NCI-H187 (cell line): ENCODE measurements around the gene MFSD12.
"Not testable (repeated sequence)": the region's sequence is repeated elsewhere in the genome, so short reads cannot be mapped to it uniquely, and the experiment has no call there.

Experiments used
- DNase-seq, 2 experiments: peaks; one replicate each; lab custom pipeline; 2025; lab: John Stamatoyannopoulos, UW

The MFSD12 gene

DNA sequence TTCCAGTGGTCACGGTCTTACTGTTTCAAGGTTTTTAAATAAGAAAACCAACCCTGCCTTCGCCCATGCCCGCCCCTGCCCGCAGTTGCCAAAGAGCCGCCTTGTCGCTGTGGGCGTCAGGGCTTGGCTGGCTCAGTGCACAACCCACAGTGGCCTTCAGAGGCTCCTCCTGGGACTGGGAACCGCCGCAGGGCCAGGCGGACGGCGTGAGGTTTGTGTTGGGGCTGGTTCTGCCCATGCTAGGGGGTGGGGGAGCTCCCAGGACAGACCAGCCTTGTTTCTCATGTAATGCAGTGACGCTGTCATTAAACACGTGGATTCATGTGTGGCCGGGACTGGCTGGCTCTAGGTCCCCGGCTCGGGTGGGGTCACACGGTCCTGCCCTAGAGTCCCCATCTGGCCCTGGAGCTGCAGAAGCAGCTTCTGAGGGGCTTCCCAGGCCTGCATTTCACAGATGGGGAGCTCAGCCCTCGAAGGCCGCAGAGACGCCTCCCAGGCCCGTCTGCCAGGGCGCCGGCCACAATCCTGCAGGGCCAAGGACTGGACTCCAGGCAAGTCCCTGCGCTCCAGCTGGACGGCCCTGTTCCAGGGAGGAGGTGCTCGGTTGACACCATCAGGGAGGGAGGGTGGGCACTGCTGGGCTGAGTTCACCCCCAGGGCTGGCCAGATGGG, 20.8 kb downstream of the MFSD12 start:
- DNase-seq: no peak

DNA sequence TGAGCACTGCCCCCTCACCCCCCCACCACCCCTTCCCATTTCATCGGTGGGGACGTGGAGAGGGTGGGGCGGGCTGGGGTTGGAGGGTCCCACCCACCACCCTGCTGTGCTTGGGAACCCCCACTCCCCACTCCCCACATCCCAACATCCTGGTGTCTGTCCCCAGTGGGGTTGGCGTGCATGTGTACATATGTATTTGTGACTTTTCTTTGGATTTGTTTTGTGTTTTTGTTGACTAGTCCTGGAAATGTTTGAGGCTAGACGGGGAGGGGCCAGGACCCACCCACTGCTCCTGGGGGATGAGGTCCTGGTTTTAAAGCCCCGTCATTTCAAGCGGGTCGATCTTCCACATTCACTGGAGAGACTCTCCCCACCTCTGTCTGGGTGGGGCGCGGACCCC, 21.4 kb downstream of the MFSD12 start:
- no peak for DNase-seq

DNA sequence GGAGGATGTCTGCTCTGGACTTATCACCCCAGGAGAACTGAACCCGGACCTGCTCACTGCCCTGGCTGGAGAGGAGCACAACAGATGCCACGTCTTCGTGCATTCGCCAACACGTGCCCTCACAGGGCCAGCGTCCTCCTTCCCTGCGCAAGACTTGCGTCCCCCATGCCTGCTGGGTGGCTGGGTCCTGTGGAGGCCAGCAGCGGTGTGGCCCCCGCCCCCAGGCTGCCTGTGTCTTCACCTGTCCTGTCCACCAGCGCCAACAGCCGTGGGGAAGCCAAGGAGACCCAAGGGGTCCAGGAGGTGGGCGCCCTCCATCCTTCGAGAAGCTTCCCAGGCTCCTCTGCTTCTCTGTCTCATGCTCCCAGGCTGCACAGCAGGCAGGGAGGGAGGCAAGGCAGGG, 21.8 kb downstream of the MFSD12 start:
- DNase-seq: no peak

DNA sequence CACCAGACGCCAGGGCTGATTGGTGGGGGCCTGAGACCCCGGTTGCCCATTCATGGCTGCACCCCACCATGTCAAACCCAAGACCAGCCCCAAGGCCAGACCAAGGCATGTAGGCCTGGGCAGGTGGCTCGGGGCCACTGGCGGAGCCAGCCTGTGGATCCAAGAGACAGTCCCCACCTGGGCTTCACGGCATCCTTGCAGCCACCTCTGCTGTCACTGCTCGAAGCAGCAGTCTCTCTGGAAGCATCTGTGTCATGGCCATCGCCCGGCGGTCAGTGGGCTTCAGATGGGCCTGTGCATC, 22.2 kb downstream of the MFSD12 start:
- DNase-seq: no peak

DNA sequence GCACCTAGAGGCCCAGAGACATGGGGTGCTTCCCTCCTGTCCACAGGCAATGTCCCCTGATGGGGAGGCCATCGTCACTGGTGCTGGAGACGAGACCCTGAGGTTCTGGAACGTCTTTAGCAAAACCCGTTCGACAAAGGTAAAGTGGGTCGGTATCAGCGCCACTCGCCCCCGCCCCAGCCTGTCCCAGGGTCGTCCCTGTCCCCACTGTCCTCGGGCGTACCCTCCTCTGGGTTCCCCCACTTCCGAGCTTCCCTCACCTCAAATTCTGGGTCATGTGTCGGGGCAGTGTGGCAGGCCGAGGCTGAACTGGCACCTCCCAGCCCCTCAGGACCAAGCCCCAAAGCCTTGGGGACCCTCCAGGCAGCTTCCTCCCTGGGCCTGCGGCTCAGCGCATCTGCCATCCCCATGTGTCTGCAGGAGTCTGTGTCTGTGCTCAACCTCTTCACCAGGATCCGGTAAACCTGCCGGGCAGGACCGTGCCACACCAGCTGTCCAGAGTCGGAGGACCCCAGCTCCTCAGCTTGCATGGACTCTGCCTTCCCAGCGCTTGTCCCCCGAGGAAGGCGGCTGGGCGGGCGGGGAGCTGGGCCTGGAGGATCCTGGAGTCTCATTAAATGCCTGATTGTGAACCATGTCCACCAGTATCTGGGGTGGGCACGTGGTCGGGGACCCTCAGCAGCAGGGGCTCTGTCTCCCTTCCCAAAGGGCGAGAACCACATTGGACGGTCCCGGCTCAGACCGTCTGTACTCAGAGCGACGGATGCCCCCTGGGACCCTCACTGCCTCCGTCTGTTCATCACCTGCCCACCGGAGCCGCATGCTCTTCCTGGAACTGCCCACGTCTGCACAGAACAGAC, 22.8 kb downstream of the MFSD12 start:
- DNase-seq: no peak

DNA sequence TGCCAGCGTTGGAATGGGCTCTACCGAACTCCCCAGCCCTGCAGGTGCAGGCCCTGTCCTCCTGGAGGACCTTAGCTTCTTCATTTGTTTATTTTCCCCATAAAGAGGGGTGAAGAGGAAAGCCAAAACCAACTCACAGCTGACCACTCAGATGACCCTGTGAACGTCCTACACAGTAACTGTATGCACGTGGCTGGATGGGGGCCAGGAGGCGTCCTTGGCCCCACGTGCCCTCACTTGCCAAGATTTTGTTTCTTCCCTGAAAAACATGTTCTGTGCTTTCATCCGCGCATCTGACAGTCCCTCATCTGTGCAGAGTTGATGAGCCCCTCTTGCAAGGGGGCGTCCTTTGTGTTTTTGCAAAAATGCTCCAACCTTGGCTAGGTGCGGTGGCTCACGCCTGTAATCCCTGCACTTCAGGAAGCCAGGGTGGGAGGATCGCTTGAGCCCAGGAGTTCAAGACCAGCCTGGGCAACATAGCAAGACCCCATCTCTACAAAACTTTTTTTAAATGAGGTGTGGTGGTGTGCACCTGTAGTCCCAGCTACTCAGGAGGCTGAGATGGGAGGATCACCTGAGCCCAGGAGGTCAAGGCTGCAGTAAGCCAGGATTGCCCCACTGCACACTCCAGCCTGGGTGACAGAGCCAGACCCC, 23.7 kb downstream of the MFSD12 start:
- no peak for DNase-seq

DNA sequence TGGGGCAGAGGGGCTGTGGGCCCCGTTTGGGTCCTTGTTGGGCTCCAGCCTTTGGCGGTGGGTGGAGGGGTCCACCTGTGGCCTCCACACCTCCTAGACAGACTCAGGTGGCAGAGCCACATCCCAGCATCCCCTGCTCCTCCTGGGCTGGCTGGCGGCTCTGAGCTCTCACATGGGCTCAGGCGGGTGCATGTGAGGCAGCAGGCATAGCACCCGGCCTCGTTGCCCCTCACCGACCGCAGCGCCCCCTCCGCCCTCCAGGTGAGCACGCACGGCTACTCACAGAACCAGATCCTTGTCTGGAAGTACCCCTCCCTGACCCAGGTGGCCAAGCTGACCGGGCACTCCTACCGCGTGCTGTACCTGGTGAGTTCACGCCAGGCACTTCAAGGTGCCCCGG, 24.4 kb downstream of the MFSD12 start:
- no peak for DNase-seq

DNA sequence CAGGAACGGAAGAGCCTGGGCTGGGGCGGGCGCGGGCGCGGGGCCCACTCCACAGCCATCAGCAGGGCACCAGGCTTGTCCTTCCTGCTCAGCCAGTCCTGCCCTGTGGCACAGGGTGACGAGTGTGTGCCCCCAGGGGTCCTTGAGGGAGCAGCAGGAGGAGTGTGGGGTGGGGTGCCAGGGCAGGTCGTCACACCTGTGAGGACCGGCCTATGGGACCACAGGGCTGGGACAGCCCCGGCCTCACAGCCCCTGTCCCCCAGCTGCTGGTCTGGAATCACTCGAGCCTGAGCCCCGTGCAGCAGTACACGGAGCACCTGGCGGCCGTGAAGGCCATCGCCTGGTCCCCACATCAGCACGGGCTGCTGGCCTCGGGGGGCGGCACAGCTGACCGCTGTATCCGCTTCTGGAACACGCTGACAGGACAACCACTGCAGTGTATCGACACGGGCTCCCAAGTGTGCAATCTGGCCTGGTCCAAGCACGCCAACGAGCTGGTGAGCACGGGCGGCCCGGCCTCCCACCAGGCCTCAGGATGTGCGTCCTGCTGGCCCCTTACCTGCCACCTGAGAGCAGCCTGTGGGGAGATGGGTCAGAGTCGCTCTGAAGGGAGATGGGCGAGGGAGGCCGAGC, 25.1 kb downstream of the MFSD12 start:
- DNase-seq: no peak

DNA sequence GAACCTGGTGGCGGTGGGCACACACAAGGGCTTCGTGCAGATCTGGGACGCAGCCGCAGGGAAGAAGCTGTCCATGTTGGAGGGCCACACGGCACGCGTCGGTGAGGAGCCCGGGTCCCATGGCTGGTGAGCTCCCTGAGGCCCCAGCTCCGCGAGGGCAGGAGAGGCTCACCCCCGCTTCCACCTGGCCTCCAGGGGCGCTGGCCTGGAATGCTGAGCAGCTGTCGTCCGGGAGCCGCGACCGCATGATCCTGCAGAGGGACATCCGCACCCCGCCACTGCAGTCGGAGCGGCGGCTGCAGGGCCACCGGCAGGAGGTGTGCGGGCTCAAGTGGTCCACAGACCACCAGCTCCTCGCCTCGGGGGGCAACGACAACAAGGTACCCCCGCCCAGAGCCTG, 25.7 kb downstream of the MFSD12 start:
- no peak for DNase-seq

DNA sequence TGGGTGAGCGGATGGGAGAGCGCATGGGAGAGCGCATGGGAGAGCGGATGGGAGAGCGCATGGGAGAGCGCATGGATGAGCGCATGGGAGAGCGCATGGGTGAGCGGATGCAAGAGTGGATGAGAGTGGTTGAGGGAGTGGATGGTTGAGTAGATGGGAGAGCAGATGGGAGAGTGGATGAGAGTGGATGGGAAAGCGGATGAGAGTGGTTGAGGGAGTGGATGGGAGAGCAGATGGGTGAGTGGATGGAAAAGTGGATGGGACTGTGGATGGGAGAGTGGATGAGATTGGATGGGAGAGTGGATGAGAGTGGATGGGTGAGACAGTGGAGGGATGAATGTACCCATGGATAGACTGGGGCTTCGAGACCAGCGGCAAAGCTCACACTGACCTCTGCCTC, 27.0 kb downstream of the MFSD12 start:
- no peak for DNase-seq

DNA sequence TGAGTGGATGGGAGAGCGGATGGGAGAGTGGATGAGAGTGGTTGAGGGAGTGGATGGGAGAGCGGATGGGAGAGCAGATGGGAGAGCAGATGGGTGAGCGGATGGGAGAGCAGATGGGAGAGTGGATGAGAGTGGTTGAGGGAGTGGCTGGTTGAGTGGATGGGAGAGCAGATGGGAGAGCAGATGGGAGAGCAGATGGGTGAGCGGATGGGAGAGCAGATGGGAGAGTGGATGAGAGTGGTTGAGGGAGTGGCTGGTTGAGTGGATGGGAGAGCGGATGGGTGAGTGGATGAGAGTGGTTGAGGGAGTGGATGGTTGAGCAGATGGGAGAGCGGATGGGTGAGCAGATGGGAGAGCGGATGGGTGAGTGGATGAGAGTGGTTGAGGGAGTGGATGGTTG, 28.1 kb downstream of the MFSD12 start:
- DNase-seq: not testable (repeated sequence)

DNA sequence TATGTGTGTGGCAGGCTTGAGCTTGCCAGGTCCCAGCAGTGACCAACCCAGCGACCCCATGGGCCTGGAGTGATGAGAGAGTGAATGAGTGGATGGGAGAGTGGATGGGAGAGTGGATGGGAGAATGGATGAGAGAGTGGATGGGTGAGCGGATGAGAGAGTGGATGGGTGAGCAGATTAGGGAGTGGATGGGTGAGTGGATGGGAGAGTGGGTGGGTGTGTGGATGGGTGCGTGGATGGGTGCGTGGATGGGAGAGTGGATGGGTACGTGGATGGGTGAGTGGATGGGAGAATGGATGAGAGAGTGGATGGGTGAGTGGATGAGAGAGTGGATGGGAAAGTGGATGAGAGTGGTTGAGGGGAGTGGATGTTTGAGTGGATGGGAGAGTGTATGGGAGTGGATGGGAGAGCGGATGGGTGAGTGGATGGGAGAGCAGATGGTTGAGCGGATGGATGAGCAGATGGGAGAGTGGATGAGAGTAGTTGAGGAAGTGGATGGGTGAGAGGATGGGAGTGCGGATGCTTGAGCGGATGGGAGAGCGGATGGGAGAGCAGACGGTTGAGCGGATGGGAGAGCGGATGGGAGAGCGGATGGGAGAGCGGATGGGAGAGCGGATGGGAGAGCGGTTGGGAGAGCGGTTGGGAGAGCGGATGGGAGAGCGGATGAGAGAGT, 28.7 kb downstream of the MFSD12 start:
- no peak for DNase-seq

DNA sequence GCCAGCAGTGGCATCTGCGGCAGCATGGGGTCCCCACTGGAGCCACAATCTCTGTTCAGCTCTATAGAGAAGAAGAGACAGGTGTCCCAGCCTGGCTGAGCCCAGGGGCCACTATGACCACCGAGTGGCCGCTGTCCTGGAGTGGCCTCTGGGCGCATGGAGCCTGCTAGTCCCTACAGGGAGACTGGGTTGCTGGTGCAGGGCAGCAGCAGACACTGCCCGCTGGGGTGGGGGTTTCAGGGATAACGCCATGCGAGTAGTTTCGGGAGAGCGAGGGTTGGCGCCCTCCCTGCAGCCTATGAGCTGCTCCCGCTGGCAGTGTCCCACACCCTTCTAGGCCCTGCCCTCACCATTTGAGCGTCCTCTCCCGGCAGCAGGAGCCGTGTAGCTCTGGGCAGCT, 29.3 kb downstream of the MFSD12 start:
- no peak for DNase-seq

DNA sequence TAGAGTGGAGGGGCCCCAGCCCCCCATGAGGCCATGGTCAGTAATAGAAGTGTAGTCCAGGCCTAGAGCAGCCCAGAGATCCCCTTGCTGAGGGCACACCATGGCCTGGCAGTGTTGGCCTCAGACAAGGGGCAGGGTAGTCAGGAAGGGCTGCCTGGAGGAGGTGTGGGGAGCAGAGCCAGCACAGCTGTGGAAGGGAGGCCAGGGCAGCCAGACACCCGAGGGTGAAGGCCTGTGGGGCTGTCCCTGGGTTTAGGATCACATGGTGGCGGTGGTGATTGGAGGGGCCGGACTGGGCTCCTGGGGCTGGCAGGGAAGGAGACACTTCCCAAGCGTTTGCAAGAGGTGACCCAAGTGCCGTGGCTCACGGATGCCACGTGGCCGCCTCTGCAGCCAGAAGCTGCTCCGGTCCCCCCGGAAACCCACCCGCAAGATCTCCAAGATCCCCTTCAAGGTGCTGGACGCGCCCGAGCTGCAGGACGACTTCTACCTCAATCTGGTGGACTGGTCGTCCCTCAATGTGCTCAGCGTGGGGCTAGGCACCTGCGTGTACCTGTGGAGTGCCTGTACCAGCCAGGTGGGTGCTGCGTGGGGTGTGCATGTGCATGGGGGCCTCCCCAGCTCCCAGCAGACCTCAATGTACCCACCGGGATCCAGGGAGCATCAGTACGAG, 30.0 kb downstream of the MFSD12 start:
- no peak for DNase-seq

DNA sequence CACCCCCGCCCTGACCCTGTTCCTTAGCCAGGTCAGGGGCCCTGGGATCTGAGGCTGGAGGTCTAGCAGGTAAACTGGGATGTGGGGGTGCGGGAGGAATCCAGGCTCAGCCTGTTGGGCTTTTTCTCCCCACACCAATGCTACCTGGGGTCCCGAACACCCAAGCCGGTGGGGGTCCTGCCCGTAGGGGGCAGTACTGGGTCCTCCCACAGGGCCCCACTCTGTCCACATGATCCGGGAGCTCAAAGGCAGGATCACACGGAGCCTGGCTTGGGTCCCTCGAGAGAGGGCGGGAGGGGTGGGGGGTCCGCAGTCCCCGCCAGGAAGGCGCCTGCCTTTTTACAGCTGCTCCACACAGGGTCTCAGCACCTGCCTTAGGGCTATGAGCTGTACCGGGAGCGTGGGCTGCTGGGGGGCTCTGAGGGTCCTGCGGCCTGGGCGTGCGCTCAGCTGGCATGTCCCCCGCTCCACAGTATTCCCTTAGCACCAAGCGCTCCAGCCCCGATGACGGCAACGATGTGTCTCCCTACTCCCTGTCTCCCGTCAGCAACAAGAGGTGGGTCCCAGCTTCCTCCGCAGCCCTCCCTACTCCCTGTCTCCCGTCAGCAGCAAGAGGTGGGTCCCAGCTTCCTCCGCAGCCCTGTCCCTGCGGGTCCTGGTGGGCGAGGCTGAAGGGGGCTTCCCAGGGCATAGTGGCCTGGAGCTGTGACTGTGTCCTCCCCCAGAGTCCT, 30.7 kb downstream of the MFSD12 start:
- DNase-seq: no peak

DNA sequence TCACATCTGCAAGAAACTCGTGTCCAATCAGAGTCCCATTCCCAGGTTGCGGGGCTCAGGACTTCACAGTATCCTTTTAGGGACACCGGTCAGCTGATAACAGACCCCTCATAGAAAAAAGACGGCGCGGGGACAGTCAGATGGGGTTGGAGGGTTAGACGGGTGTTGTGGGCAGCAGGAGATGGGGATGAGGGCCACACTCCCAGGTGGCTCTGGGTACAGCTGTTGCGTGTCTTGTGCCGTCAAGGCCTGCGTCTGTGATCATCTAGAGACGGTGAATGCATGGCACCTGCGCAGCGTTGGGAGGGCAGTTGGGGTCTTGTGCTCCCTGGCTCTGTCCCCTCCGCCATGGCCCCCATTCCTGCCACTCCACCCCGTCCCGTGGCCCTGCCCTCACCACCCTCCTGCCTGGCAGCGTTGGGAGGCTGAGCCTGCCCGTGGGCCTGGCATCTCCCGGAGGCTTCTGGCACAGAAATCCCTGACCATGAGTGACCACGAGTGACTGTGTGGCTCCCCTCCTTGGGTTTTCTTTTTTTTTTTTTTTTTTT, 32.4 kb downstream of the MFSD12 start:
- DNase-seq: no peak

DNA sequence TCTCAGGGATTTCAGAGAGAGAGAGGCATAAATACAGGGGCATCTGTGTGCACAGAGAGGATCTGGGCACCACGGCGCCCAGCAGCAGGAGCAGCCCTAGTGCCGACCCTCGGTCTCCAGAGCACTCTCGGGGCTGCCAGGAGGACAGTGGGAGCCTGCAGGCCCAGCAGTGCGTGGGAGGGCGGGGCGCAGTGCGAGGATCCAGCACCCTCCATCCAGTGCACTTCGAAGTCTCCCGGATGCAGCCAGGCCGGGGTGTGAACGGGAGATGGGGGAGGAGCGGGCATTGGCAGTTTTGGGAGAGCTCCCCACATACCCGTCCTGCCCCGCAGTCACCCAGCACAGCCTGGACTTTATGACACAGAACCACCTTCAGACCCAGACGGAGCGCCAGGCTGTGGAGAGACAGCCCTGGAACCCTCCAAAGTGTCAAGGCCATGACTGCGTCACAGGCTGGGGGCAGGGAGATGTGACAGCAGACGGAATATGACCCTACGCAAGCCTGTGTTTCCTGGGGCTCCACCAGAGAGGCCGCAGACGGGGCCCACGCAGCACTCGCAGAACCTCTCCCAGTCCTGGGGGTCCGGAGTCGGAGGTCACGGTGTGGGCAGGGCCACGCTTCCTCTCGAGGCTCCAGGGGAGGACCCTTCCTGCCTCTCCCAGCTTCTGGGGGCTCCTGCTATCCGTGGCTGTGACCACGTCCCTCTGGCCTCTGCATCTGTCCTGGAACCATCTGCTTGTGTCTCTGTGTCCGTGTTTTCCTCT, 33.1 kb downstream of the MFSD12 start:
- no peak for DNase-seq

DNA sequence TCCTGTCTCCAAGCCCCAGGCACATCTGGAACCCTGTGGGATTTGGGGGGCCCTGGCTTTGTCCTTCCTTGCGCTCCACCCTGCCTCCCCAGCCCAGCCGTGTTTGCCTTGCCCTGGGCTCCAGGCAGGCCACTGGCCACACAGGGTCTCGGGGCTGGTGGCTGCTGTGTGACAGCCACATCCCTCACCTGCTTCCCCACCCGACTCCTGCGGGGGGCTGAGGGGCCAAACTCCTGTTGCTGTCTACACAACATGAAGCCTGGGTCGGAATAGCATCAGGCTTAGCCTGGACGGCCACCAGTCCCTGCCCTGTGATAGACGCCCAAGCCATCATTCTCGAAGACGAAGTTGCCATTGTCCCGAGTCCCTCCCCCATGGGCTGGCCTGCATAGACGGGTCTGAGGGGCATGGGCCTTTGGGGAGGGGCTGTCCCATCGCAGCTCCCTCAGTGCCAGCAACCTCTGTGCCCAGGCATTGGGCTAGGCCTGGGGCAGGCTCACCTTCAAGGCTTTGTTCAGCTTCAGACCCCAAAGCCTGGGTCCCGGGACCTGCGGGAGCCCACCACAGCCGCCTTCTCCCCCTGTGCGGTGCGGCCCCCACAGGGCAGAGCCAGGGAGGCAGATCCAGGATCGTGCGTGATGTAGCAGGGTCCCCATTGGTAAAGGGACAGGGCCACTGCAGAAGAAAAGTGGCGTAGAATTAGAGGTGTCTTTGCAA, 33.9 kb downstream of the MFSD12 start:
- no peak for DNase-seq
